ENCODE data around the gene PRAME. TPM values are rescaled to one million over a fixed set of nuclear protein-coding genes. Genes with fewer than 3 reads are reported as not detected.

PRAME gene
- total RNA-seq, 1 donor from 2014 or later = not detected

- H3K4me3 Mint-ChIP-seq = no peak overlapping the region
- no peaks in the 10 kb centered on the region for H3K4me1 Mint-ChIP-seq
- H3K27ac Mint-ChIP-seq = no peak overlapping the region
- TF ChIP-seq CTCF (IDR thresholded peaks at IDR 0.05; ENCODE audit: unreplicated experiment) = peak; percentile 72
- H3K9me3 Mint-ChIP-seq = no peaks in the 10 kb centered on the region
- peak; percentile 43 to 73 for DNase-seq (ENCODE audit: low spot score in 2 of 2, unreplicated experiment in 2 of 2)
- no peaks in the 10 kb centered on the region for H3K36me3 Mint-ChIP-seq
- H3K27me3 Mint-ChIP-seq (ENCODE audit: low read depth) = peaks cover 80% of the 10 kb centered on the region
Measured at GRCh38 chr22:22576244-22576988, 17.4 kb upstream of the PRAME start.

DNA sequence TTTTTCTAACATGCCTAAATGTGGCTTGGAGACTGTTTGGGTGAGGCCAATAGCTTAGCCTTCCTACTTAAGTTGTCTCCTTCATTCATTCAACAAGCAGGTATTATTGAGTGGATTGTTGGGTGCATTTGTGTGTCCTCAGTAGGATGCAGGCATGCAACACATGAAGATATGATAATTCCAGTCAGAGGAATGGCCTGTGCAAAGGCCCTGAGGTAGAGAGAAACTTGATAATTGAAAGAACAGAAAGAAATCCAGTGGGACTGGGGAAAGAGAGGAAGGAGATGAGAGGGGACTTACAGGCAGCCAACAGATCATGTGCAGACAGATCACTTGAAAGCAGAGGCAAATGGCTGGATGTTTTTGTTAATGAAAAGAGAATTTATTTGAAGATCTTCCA, 15.3 kb upstream of the PRAME start:
- Mint-ChIP-seq H3K4me3 (no peak overlapping the region), H3K27me3 (ENCODE audit: low read depth) (peaks cover 84% of the 10 kb centered on the region), H3K9me3 (no peaks in the 10 kb centered on the region), H3K36me3 (no peaks in the 10 kb centered on the region), H3K4me1 (no peaks in the 10 kb centered on the region), H3K27ac (no peak overlapping the region)
- DNase-seq (ENCODE audit: low spot score in 2 of 2, unreplicated experiment in 2 of 2) = no peak
- TF ChIP-seq CTCF (IDR thresholded peaks at IDR 0.05; ENCODE audit: unreplicated experiment) = no peak

DNA sequence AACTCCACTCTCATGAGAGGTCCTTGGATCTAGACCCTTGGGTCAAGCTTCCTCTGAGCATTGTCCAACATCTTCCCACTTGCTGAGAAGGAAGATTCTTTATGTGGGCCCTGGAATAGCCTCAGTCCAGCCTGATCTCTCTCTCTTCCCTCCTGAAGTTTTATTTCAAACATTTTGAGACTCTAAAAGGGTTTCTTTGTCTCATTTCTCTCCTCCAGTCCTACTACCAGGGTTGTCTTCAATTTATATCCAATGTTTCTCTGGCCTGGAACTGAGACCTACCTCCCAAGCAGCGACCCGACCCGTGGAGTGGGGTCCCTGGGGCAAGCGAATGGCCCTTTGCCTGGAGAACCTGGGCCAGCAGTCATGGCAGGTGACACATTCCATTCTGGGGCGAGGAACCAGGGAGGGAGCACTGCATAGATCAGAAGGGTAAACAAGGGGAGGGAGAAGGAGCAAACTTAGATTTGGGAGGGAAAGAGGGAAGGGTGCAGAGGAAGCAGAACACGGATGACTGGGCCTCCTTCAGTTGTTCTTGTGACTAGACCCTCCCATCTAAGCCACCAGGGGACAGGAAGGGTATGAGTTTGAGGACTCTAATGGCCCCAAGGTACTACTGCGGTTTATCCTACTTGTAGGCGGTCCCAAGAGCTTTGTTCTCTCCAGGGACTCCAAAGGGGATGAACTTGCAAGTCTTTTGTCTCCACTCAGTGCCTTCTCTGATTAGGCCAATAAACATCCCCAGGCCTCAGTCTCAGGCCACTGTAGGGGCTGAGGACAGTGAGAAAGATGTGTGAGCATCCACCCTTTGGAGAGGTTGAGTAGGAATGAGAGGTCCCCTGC, 14.2 kb upstream of the PRAME start:
- TF ChIP-seq CTCF (IDR thresholded peaks at IDR 0.05; ENCODE audit: unreplicated experiment) = no peak
- H3K27me3 Mint-ChIP-seq (ENCODE audit: low read depth) = peaks cover 93% of the 10 kb centered on the region
- no peaks in the 10 kb centered on the region for H3K36me3 Mint-ChIP-seq
- H3K4me3 Mint-ChIP-seq = no peak overlapping the region
- no peaks in the 10 kb centered on the region for H3K9me3 Mint-ChIP-seq
- DNase-seq (ENCODE audit: low spot score in 2 of 2, unreplicated experiment in 2 of 2) = no peak
- H3K4me1 Mint-ChIP-seq = no peaks in the 10 kb centered on the region
- H3K27ac Mint-ChIP-seq = no peak overlapping the region

DNA sequence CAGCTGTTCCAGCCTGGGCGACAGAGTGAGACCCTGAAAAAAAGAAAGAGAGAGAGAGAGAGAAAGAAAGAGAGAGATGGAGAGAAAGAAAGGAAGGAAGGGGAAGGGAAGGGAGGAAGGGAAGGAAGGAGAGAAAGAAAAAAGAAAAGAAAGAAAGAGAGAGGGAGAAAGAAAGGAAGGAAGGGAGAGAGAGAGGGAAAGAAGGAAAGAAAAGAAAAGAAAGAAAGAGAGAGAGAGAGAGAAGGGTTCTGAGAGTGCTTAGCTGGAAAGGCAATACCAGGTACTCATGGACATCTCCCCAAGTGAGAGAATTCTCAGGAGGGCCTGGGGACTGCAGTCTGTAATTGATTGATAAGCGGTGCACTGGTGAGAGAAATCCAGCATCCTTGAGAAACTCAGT, 12.8 kb upstream of the PRAME start:
- no peak for TF ChIP-seq CTCF (IDR thresholded peaks at IDR 0.05; ENCODE audit: unreplicated experiment)
- Mint-ChIP-seq H3K9me3 (no peaks in the 10 kb centered on the region), H3K27me3 (ENCODE audit: low read depth) (peaks cover 96% of the 10 kb centered on the region), H3K4me1 (no peaks in the 10 kb centered on the region), H3K4me3 (no peak overlapping the region), H3K36me3 (no peaks in the 10 kb centered on the region), H3K27ac (no peak overlapping the region)
- no peak for DNase-seq (ENCODE audit: low spot score in 2 of 2, unreplicated experiment in 2 of 2)

DNA sequence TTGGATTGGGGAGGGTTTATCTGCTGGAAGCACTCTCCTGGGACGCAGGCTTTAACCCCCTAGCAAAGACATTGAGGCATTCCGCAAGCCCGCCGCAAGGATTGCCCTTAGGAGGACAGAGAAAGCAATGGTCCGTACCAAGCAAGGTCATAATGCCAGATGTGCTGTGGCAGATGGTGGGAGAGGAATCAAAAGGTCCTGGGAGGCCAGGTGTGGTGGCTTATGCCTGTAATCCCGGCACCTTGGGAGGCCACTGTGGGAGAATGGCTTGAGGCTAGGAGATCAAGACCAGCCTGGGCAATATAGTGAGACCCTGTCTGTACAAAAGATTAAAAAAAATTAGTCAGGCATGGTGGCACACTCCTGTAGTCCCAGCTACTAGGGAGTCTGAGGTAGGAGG, 12.4 kb upstream of the PRAME start:
- H3K4me1 Mint-ChIP-seq = no peaks in the 10 kb centered on the region
- H3K36me3 Mint-ChIP-seq = no peaks in the 10 kb centered on the region
- TF ChIP-seq CTCF (IDR thresholded peaks at IDR 0.05; ENCODE audit: unreplicated experiment) = no peak
- no peak overlapping the region for H3K27ac Mint-ChIP-seq
- H3K9me3 Mint-ChIP-seq = no peaks in the 10 kb centered on the region
- H3K27me3 Mint-ChIP-seq (ENCODE audit: low read depth) = peaks cover 96% of the 10 kb centered on the region
- no peak overlapping the region for H3K4me3 Mint-ChIP-seq
- DNase-seq (ENCODE audit: low spot score in 2 of 2, unreplicated experiment in 2 of 2) = no peak
